ENCODE measurements around the gene OPN5. TPM values are rescaled to one million over a fixed set of nuclear protein-coding genes. Genes with fewer than 3 reads are reported as not detected.
A peak's percentile ranks its signal among the peaks of the same experiment; 100 is the strongest.

The OPN5 gene
- total RNA-seq, 2 experiments from 2014 or later = not detected

- Mint-ChIP-seq H3K27me3 (peaks cover 11% of the 10 kb centered on the region), H3K27ac (no peak overlapping the region), H3K4me1 (no peaks in the 10 kb centered on the region), H3K36me3 (no peaks in the 10 kb centered on the region), H3K4me3 (no peak overlapping the region), H3K9me3 (peaks cover 2% of the 10 kb centered on the region)
- no peak for DNase-seq
These were observed 11.8 kb upstream of the OPN5 start for GRCh38 chr6:47769982-47770381.

- H3K27ac Mint-ChIP-seq = no peak overlapping the region
- peaks cover 9% of the 10 kb centered on the region for H3K27me3 Mint-ChIP-seq
- no peak for DNase-seq
- no peaks in the 10 kb centered on the region for H3K9me3 Mint-ChIP-seq
- no peaks in the 10 kb centered on the region for H3K4me1 Mint-ChIP-seq
- no peaks in the 10 kb centered on the region for H3K36me3 Mint-ChIP-seq
- no peak overlapping the region for H3K4me3 Mint-ChIP-seq
These were observed 9.5 kb upstream of the OPN5 start for GRCh38 chr6:47772359-47772758.

GRCh38 chr6:47773005-47773404 lies 8.8 kb upstream of the OPN5 start:
- H3K27ac Mint-ChIP-seq = no peak overlapping the region
- no peak overlapping the region for H3K4me3 Mint-ChIP-seq
- DNase-seq = no peak
- no peaks in the 10 kb centered on the region for H3K4me1 Mint-ChIP-seq
- no peaks in the 10 kb centered on the region for H3K36me3 Mint-ChIP-seq
- no peaks in the 10 kb centered on the region for H3K9me3 Mint-ChIP-seq
- peaks cover 6% of the 10 kb centered on the region for H3K27me3 Mint-ChIP-seq

- Mint-ChIP-seq H3K4me1 (peaks cover 6% of the 10 kb centered on the region), H3K9me3 (no peaks in the 10 kb centered on the region), H3K27ac (peak overlapping the region; percentile 17), H3K4me3 (no peak overlapping the region), H3K36me3 (no peaks in the 10 kb centered on the region), H3K27me3 (peaks cover 12% of the 10 kb centered on the region)
- DNase-seq = peak; percentile 29
These were observed 1.1 kb upstream of the OPN5 start for GRCh38 chr6:47780510-47781356.

GRCh38 chr6:47785182-47785581 lies 3.4 kb downstream of the OPN5 start:
- Mint-ChIP-seq H3K27me3 (peaks cover 40% of the 10 kb centered on the region), H3K36me3 (no peaks in the 10 kb centered on the region), H3K9me3 (no peaks in the 10 kb centered on the region), H3K4me1 (peaks cover 6% of the 10 kb centered on the region), H3K4me3 (no peak overlapping the region), H3K27ac (no peak overlapping the region)
- DNase-seq = no peak

- H3K4me3 Mint-ChIP-seq = no peak overlapping the region
- peaks cover 43% of the 10 kb centered on the region for H3K27me3 Mint-ChIP-seq
- DNase-seq = peak; percentile 50
- no peaks in the 10 kb centered on the region for H3K4me1 Mint-ChIP-seq
- no peak overlapping the region for H3K27ac Mint-ChIP-seq
- H3K36me3 Mint-ChIP-seq = no peaks in the 10 kb centered on the region
- no peaks in the 10 kb centered on the region for H3K9me3 Mint-ChIP-seq
These were observed 6.0 kb downstream of the OPN5 start for GRCh38 chr6:47787620-47788497.

GRCh38 chr6:47788498-47788884 lies 6.7 kb downstream of the OPN5 start:
- peaks cover 45% of the 10 kb centered on the region for H3K27me3 Mint-ChIP-seq
- H3K9me3 Mint-ChIP-seq = no peaks in the 10 kb centered on the region
- H3K27ac Mint-ChIP-seq = no peak overlapping the region
- H3K36me3 Mint-ChIP-seq = no peaks in the 10 kb centered on the region
- no peaks in the 10 kb centered on the region for H3K4me1 Mint-ChIP-seq
- DNase-seq = no peak
- no peak overlapping the region for H3K4me3 Mint-ChIP-seq

DNA sequence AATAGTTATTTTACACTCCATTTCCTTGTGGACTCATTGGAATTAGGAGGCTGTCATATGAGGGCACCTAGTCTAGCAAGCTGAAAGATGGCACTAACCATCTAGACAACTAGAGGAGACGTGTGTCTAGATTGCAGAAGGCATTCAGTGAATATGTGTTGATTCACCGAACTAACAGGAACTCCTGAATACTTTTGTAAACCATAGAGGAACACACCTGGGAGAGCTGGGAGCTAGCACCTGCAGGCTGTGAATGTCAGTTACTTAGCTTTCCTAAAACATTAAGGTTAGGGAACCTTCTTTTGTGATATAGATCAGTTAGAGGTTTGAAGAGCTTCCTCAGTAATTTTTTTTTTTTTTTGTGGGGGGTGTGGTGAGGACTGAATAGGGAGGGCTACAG lies 7.7 kb downstream of the OPN5 start:
- Mint-ChIP-seq H3K27me3 (peaks cover 45% of the 10 kb centered on the region), H3K36me3 (no peaks in the 10 kb centered on the region), H3K4me1 (no peaks in the 10 kb centered on the region), H3K9me3 (no peaks in the 10 kb centered on the region), H3K4me3 (no peak overlapping the region), H3K27ac (no peak overlapping the region)
- no peak for DNase-seq

GRCh38 chr6:47792216-47792733 lies 10.4 kb downstream of the OPN5 start:
- Mint-ChIP-seq H3K27ac (no peak overlapping the region), H3K4me3 (no peak overlapping the region), H3K27me3 (peaks cover 35% of the 10 kb centered on the region), H3K4me1 (no peaks in the 10 kb centered on the region), H3K9me3 (no peaks in the 10 kb centered on the region), H3K36me3 (no peaks in the 10 kb centered on the region)
- no peak for DNase-seq

- no peak for DNase-seq
- no peaks in the 10 kb centered on the region for H3K36me3 Mint-ChIP-seq
- H3K4me3 Mint-ChIP-seq = no peak overlapping the region
- no peaks in the 10 kb centered on the region for H3K9me3 Mint-ChIP-seq
- H3K27ac Mint-ChIP-seq = no peak overlapping the region
- H3K4me1 Mint-ChIP-seq = no peaks in the 10 kb centered on the region
- H3K27me3 Mint-ChIP-seq = peaks cover 19% of the 10 kb centered on the region
These were observed 12.8 kb downstream of the OPN5 start for GRCh38 chr6:47794577-47795135.

- Mint-ChIP-seq H3K36me3 (peaks cover 1% of the 10 kb centered on the region), H3K27me3 (peaks cover 13% of the 10 kb centered on the region), H3K4me3 (no peak overlapping the region), H3K27ac (no peak overlapping the region), H3K9me3 (no peaks in the 10 kb centered on the region), H3K4me1 (no peaks in the 10 kb centered on the region)
- DNase-seq = no peak
These were observed 20.2 kb downstream of the OPN5 start for GRCh38 chr6:47801984-47802383.

DNA sequence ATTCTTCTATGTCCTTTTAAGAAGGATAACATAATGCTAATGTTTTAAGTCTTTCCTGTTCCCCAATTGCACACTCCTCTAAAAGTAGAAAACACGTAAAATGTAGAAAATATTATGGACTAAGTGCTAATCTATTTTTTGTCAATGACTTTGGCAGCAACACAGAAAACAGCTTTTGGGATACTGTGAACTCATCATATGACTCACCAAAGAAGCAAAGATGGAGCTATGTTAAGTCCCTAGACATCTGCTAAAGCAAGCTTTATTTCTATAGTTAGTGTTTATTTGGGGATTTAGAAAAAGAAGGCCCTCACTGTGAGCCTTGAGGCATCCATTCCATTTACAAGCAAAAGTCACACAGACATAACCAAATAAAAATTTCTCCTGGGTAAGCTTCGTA lies 23.0 kb downstream of the OPN5 start:
- H3K36me3 Mint-ChIP-seq = peaks cover 1% of the 10 kb centered on the region
- peaks cover 27% of the 10 kb centered on the region for H3K27me3 Mint-ChIP-seq
- no peaks in the 10 kb centered on the region for H3K9me3 Mint-ChIP-seq
- H3K27ac Mint-ChIP-seq = no peak overlapping the region
- H3K4me1 Mint-ChIP-seq = no peaks in the 10 kb centered on the region
- H3K4me3 Mint-ChIP-seq = no peak overlapping the region
- DNase-seq = no peak

GRCh38 chr6:47809873-47810272 lies 28.0 kb downstream of the OPN5 start:
- peaks cover 38% of the 10 kb centered on the region for H3K27me3 Mint-ChIP-seq
- H3K9me3 Mint-ChIP-seq = no peaks in the 10 kb centered on the region
- no peaks in the 10 kb centered on the region for H3K36me3 Mint-ChIP-seq
- H3K4me3 Mint-ChIP-seq = no peak overlapping the region
- H3K27ac Mint-ChIP-seq = no peak overlapping the region
- DNase-seq = no peak
- no peaks in the 10 kb centered on the region for H3K4me1 Mint-ChIP-seq

GRCh38 chr6:47810885-47811284 lies 29.1 kb downstream of the OPN5 start:
- H3K4me3 Mint-ChIP-seq = no peak overlapping the region
- H3K9me3 Mint-ChIP-seq = no peaks in the 10 kb centered on the region

GRCh38 chr6:47811443-47811842 lies 29.6 kb downstream of the OPN5 start:
- H3K4me1 Mint-ChIP-seq = no peaks in the 10 kb centered on the region
- H3K4me3 Mint-ChIP-seq = no peak overlapping the region
- H3K36me3 Mint-ChIP-seq = no peaks in the 10 kb centered on the region
- no peaks in the 10 kb centered on the region for H3K9me3 Mint-ChIP-seq
- peaks cover 41% of the 10 kb centered on the region for H3K27me3 Mint-ChIP-seq
- no peak overlapping the region for H3K27ac Mint-ChIP-seq
- DNase-seq = no peak

More at GRCh38 chr6:47810885-47811284, 29.1 kb downstream of the OPN5 start:
- Mint-ChIP-seq H3K36me3 (no peaks in the 10 kb centered on the region), H3K27ac (no peak overlapping the region), H3K4me1 (no peaks in the 10 kb centered on the region), H3K27me3 (peaks cover 42% of the 10 kb centered on the region)
- no peak for DNase-seq

Data from activated naive CD8-positive, alpha-beta T cell treated with anti-CD3 and anti-CD28 coated beads for 36 hours (primary cell).